Uterus (tissue), 2 donors: Measurements from ENCODE around the gene MED13L.

Experiments
- POLR2A ChIP-seq, 2 donors: fragments of 450-650 bp; IDR thresholded peaks; one replicate each; pipeline ENCODE4 v1.6.1; 2016; ENCODE audit warnings: antibody characterized with exemption in 2 of 2, mild to moderate bottlenecking in 1 of 2, moderate library complexity in 1 of 2
- TF ChIP-seq, protein P1 (sequence below), 4 experiments: fragments of 200-600 bp in 2 of 4; fragments of 450-650 bp in 2 of 4; sonication (generic) in 2 of 4; IDR thresholded peaks; one replicate each; pipeline ENCODE4 v1.5.1; 2016 to 2019; ENCODE audit warnings: antibody characterized with exemption in 4 of 4, mild to moderate bottlenecking in 2 of 4, moderate library complexity in 1 of 4

- TF ChIP-seq POLR2A (IDR thresholded peaks at IDR 0.05) = no peak
- TF ChIP-seq, protein P1, sequence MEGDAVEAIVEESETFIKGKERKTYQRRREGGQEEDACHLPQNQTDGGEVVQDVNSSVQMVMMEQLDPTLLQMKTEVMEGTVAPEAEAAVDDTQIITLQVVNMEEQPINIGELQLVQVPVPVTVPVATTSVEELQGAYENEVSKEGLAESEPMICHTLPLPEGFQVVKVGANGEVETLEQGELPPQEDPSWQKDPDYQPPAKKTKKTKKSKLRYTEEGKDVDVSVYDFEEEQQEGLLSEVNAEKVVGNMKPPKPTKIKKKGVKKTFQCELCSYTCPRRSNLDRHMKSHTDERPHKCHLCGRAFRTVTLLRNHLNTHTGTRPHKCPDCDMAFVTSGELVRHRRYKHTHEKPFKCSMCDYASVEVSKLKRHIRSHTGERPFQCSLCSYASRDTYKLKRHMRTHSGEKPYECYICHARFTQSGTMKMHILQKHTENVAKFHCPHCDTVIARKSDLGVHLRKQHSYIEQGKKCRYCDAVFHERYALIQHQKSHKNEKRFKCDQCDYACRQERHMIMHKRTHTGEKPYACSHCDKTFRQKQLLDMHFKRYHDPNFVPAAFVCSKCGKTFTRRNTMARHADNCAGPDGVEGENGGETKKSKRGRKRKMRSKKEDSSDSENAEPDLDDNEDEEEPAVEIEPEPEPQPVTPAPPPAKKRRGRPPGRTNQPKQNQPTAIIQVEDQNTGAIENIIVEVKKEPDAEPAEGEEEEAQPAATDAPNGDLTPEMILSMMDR (IDR thresholded peaks at IDR 0.05) = no peak
Measured at GRCh38 chr12:116261525-116262100, 15.9 kb downstream of the MED13L start.
